ENCODE data around the gene DOCK4. TPM values are rescaled to one million over a fixed set of nuclear protein-coding genes. Genes with fewer than 3 reads are reported as not detected.

Gene DOCK4
- total and polyA plus RNA-seq, 4 donors: 7.2 to 48.9 (median 12.8) TPM

GRCh38 chr7:112192236-112193154 is 13.7 kb downstream of the DOCK4 start:
- WGBS: 83% methylated on average over 4 of the region's 4 CpGs
- Histone ChIP-seq H3K9ac (ENCODE audit: low read depth in 1 of 2, low read length in 2 of 2) (no peak overlapping the region), H3K4me1 (ENCODE audit: control insufficient read depth in 4 of 4, insufficient read depth in 4 of 4, low read length in 3 of 4) (peaks cover 0 to 26% (median 9%) of the 10 kb centered on the region in 4 donors), H3K36me3 (ENCODE audit: control insufficient read depth in 4 of 4, insufficient read depth in 3 of 4, low read depth in 1 of 4, low read length in 3 of 4) (no peaks in the 10 kb centered on the region), H3K27ac (ENCODE audit: low read depth in 1 of 2, low read length in 2 of 2) (no peak overlapping the region), H3K4me3 (ENCODE audit: low read depth in 1 of 3, low read length in 3 of 3) (no peak overlapping the region), H3K9me3 (ENCODE audit: control insufficient read depth in 4 of 4, low read length in 3 of 4) (no peaks in the 10 kb centered on the region), H3K27me3 (ENCODE audit: control insufficient read depth in 4 of 4, insufficient read depth in 4 of 4, low read length in 3 of 4) (no peaks in the 10 kb centered on the region)
- no peak for DNase-seq (ENCODE audit: low spot score)
- TF ChIP-seq TAF1 (conservative IDR thresholded peaks at IDR 0.05): no peak
- TF ChIP-seq HNF4A (conservative IDR thresholded peaks at IDR 0.05): no peak
- TF ChIP-seq ZBTB33 (IDR thresholded peaks at IDR 0.05): no peak
- TF ChIP-seq SP1 (IDR thresholded peaks at IDR 0.05): no peak
- no peak for TF ChIP-seq RXRA (IDR thresholded peaks at IDR 0.05)
- TF ChIP-seq RAD21 (IDR thresholded peaks at IDR 0.05): no peak

GRCh38 chr7:112190120-112190519 is 16.1 kb downstream of the DOCK4 start:
- Histone ChIP-seq H3K27me3 (ENCODE audit: control insufficient read depth in 4 of 4, insufficient read depth in 4 of 4, low read length in 3 of 4) (no peaks in the 10 kb centered on the region), H3K9ac (ENCODE audit: low read depth in 1 of 2, low read length in 2 of 2) (no peak overlapping the region), H3K9me3 (ENCODE audit: control insufficient read depth in 4 of 4, low read length in 3 of 4) (no peaks in the 10 kb centered on the region), H3K4me3 (ENCODE audit: low read depth in 1 of 3, low read length in 3 of 3) (no peak overlapping the region), H3K4me1 (ENCODE audit: control insufficient read depth in 4 of 4, insufficient read depth in 4 of 4, low read length in 3 of 4) (peaks cover 0 to 19% (median 9%) of the 10 kb centered on the region in 4 donors), H3K36me3 (ENCODE audit: control insufficient read depth in 4 of 4, insufficient read depth in 3 of 4, low read depth in 1 of 4, low read length in 3 of 4) (no peaks in the 10 kb centered on the region), H3K27ac (ENCODE audit: low read depth in 1 of 2, low read length in 2 of 2) (no peak overlapping the region)
- no peak for DNase-seq (ENCODE audit: low spot score)
- TF ChIP-seq GABPA (IDR thresholded peaks at IDR 0.05 in 1 of 2, conservative IDR thresholded peaks at IDR 0.05 in 1 of 2): no peak
- no peak for TF ChIP-seq FOXA2 (IDR thresholded peaks at IDR 0.05)
- no peak for TF ChIP-seq HNF4A (conservative IDR thresholded peaks at IDR 0.05)
- no peak for TF ChIP-seq JUND (IDR thresholded peaks at IDR 0.05)
- WGBS: 94% methylated on average over 2 of the region's 2 CpGs

- Histone ChIP-seq H3K27ac (ENCODE audit: low read depth in 1 of 2, low read length in 2 of 2) (no peak overlapping the region), H3K4me1 (ENCODE audit: control insufficient read depth in 4 of 4, insufficient read depth in 4 of 4, low read length in 3 of 4) (peaks cover 0 to 15% (median 9%) of the 10 kb centered on the region in 4 donors), H3K36me3 (ENCODE audit: control insufficient read depth in 4 of 4, insufficient read depth in 3 of 4, low read depth in 1 of 4, low read length in 3 of 4) (no peaks in the 10 kb centered on the region), H3K9me3 (ENCODE audit: control insufficient read depth in 4 of 4, low read length in 3 of 4) (no peaks in the 10 kb centered on the region), H3K9ac (ENCODE audit: low read depth in 1 of 2, low read length in 2 of 2) (no peak overlapping the region), H3K27me3 (ENCODE audit: control insufficient read depth in 4 of 4, insufficient read depth in 4 of 4, low read length in 3 of 4) (no peaks in the 10 kb centered on the region), H3K4me3 (ENCODE audit: low read depth in 1 of 3, low read length in 3 of 3) (no peak overlapping the region)
- 96% methylated on average over 5 of the region's 5 CpGs for WGBS
- DNase-seq (ENCODE audit: low spot score): no peak
- TF ChIP-seq TAF1 (conservative IDR thresholded peaks at IDR 0.05): no peak
- no peak for TF ChIP-seq SP1 (IDR thresholded peaks at IDR 0.05)
- no peak for TF ChIP-seq RAD21 (IDR thresholded peaks at IDR 0.05)
- TF ChIP-seq ZBTB33 (IDR thresholded peaks at IDR 0.05): no peak
- TF ChIP-seq HNF4G (IDR thresholded peaks at IDR 0.05): no peak
- TF ChIP-seq YY1 (IDR thresholded peaks at IDR 0.05): no peak
- TF ChIP-seq MAX (IDR thresholded peaks at IDR 0.05): no peak
- no peak for TF ChIP-seq FOXA2 (IDR thresholded peaks at IDR 0.05)
- no peak for TF ChIP-seq ATF3 (IDR thresholded peaks at IDR 0.05)
- TF ChIP-seq REST (IDR thresholded peaks at IDR 0.05): no peak
- no peak for TF ChIP-seq RXRA (IDR thresholded peaks at IDR 0.05)
- no peak for TF ChIP-seq GABPA (IDR thresholded peaks at IDR 0.05 in 1 of 2, conservative IDR thresholded peaks at IDR 0.05 in 1 of 2)
- TF ChIP-seq JUND (IDR thresholded peaks at IDR 0.05): no peak
- TF ChIP-seq NR2F2 (IDR thresholded peaks at IDR 0.05): no peak
- TF ChIP-seq EGR1 (IDR thresholded peaks at IDR 0.05; ENCODE audit: low read depth in 2 of 2): no peak
- TF ChIP-seq FOXA1 (IDR thresholded peaks at IDR 0.05): no peak
- no peak for TF ChIP-seq HNF4A (conservative IDR thresholded peaks at IDR 0.05)
Observed at GRCh38 chr7:112189691-112190090, 16.5 kb downstream of the DOCK4 start.

Data from liver (tissue), 9 donors.